ENCODE data around the gene REEP2. TPM values are rescaled to one million over a fixed set of nuclear protein-coding genes. Genes with fewer than 3 reads are reported as not detected.

REEP2 gene
- total RNA-seq, 2 donors from 2014 or later = 0.40 TPM; not detected in 1

GRCh38 chr5:138454121-138454520 is 15.3 kb downstream of the REEP2 start:
- H3K4me1 Mint-ChIP-seq = peaks cover 18% of the 10 kb centered on the region
- peaks cover 6% of the 10 kb centered on the region for H3K27me3 Mint-ChIP-seq
- H3K36me3 Mint-ChIP-seq (ENCODE audit: low read depth) = no peaks in the 10 kb centered on the region
- H3K27ac Mint-ChIP-seq = no peak overlapping the region
- ATAC-seq (no peak), DNase-seq (no peak)
- no peaks in the 10 kb centered on the region for H3K9me3 ChIP-seq (ENCODE audit: control insufficient read depth, low read length, poor library complexity, severe bottlenecking)
- no peak overlapping the region for H3K4me3 Mint-ChIP-seq

- Mint-ChIP-seq H3K27me3 (peaks cover 6% of the 10 kb centered on the region), H3K27ac (peak overlapping the region; percentile 53), H3K4me1 (peaks cover 18% of the 10 kb centered on the region), H3K4me3 (no peak overlapping the region), H3K36me3 (ENCODE audit: low read depth) (no peaks in the 10 kb centered on the region)
- ATAC-seq (no peak), DNase-seq (no peak)
- no peaks in the 10 kb centered on the region for H3K9me3 ChIP-seq (ENCODE audit: control insufficient read depth, low read length, poor library complexity, severe bottlenecking)
These were observed 16.5 kb downstream of the REEP2 start for GRCh38 chr5:138455232-138455930.

GRCh38 chr5:138457531-138458275 is 18.8 kb downstream of the REEP2 start:
- H3K4me3 Mint-ChIP-seq = no peak overlapping the region
- H3K4me1 Mint-ChIP-seq = peaks cover 24% of the 10 kb centered on the region
- H3K36me3 Mint-ChIP-seq (ENCODE audit: low read depth) = no peaks in the 10 kb centered on the region
- H3K9me3 ChIP-seq (ENCODE audit: control insufficient read depth, low read length, poor library complexity, severe bottlenecking) = no peaks in the 10 kb centered on the region
- ATAC-seq (no peak), DNase-seq (no peak)
- no peak overlapping the region for H3K27ac Mint-ChIP-seq
- no peaks in the 10 kb centered on the region for H3K27me3 Mint-ChIP-seq

DNA sequence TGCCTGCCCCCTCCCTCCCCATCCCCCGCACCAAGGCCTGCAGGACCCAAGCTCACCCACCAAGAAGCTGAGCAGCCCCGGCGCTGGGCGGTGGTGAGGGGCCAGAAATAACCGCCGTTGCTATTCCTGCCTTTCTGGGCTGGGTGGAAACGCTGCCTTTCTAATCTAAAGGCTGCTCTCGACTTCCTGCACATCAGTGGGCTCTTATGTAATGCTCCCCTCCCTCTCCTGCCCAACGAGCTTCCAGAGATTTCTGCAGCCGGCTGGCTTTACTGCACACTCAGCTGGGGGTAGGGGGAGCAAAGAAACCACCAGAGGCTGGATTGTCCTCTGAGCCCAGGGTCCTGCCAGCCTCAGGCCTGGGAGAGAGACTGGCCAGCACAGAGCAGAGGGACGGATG is 19.5 kb downstream of the REEP2 start:
- no peaks in the 10 kb centered on the region for H3K9me3 ChIP-seq (ENCODE audit: control insufficient read depth, low read length, poor library complexity, severe bottlenecking)
- Mint-ChIP-seq H3K4me3 (no peak overlapping the region), H3K36me3 (ENCODE audit: low read depth) (no peaks in the 10 kb centered on the region), H3K4me1 (peaks cover 24% of the 10 kb centered on the region), H3K27ac (peak overlapping the region; percentile 95), H3K27me3 (no peaks in the 10 kb centered on the region)
- no peak for ATAC-seq
- DNase-seq = no peak

- Mint-ChIP-seq H3K27ac (peak overlapping the region; percentile 95), H3K36me3 (ENCODE audit: low read depth) (no peaks in the 10 kb centered on the region), H3K4me3 (peak overlapping the region; percentile 82), H3K4me1 (peaks cover 24% of the 10 kb centered on the region), H3K27me3 (no peaks in the 10 kb centered on the region)
- ATAC-seq = peak; percentile 2
- H3K9me3 ChIP-seq (ENCODE audit: control insufficient read depth, low read length, poor library complexity, severe bottlenecking) = no peaks in the 10 kb centered on the region
- DNase-seq = no peak
These were observed 20.0 kb downstream of the REEP2 start for GRCh38 chr5:138458856-138459255.

GRCh38 chr5:138459311-138459933 is 20.6 kb downstream of the REEP2 start:
- H3K9me3 ChIP-seq (ENCODE audit: control insufficient read depth, low read length, poor library complexity, severe bottlenecking) = no peaks in the 10 kb centered on the region
- Mint-ChIP-seq H3K36me3 (ENCODE audit: low read depth) (no peaks in the 10 kb centered on the region), H3K27ac (peak overlapping the region; percentile 95), H3K4me3 (peak overlapping the region; percentile 82), H3K4me1 (peaks cover 24% of the 10 kb centered on the region), H3K27me3 (no peaks in the 10 kb centered on the region)
- DNase-seq (peak; percentile 43 to 69 (median 44)), ATAC-seq (peak; percentile 51)

- ATAC-seq (no peak), DNase-seq (no peak)
- no peaks in the 10 kb centered on the region for H3K9me3 ChIP-seq (ENCODE audit: control insufficient read depth, low read length, poor library complexity, severe bottlenecking)
- Mint-ChIP-seq H3K27me3 (no peaks in the 10 kb centered on the region), H3K27ac (no peak overlapping the region), H3K36me3 (ENCODE audit: low read depth) (no peaks in the 10 kb centered on the region), H3K4me3 (no peak overlapping the region), H3K4me1 (peaks cover 24% of the 10 kb centered on the region)
These were observed 21.3 kb downstream of the REEP2 start for GRCh38 chr5:138460032-138460693.

GRCh38 chr5:138461343-138462125 is 22.7 kb downstream of the REEP2 start:
- no peaks in the 10 kb centered on the region for H3K27me3 Mint-ChIP-seq

DNA sequence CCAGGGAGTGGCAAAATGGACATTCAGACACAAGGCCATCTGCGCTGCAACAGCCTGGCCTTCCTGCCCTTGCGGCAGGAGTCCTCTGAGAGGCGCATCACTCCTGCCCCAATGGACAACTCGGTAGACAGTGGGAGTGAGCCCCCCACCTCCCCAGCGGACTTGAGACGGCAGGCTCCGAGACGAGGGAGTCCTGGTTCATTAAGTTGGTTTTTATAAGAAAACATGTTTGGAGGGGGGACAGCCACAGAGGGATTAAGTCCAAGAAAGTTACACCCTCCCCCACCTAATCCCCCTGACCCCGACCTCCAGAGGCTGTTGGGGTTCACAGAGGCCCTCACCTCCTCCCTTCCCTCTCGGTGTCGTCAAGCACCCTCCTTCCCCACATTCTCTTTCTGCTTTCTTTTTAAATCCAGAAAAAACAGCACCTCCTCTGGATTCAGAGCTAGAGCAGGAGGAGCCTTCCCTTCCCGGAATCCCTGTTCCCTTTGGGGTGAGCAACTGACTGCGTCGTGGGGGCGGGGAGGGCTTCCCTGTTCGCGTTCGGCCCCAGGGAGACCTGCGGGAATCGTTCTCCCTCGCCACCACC is 24.7 kb downstream of the REEP2 start:
- peaks cover 33% of the 10 kb centered on the region for H3K4me1 Mint-ChIP-seq

More at GRCh38 chr5:138461343-138462125, 22.7 kb downstream of the REEP2 start:
- Mint-ChIP-seq H3K4me1 (peaks cover 26% of the 10 kb centered on the region), H3K36me3 (ENCODE audit: low read depth) (no peaks in the 10 kb centered on the region), H3K4me3 (no peak overlapping the region), H3K27ac (peak overlapping the region; percentile 81)
- DNase-seq = no peak
- ATAC-seq = no peak
- no peaks in the 10 kb centered on the region for H3K9me3 ChIP-seq (ENCODE audit: control insufficient read depth, low read length, poor library complexity, severe bottlenecking)

GRCh38 chr5:138464008-138464387 is 25.1 kb downstream of the REEP2 start:
- Mint-ChIP-seq H3K4me3 (peak overlapping the region; percentile 91), H3K27me3 (no peaks in the 10 kb centered on the region), H3K4me1 (peaks cover 28% of the 10 kb centered on the region), H3K27ac (peak overlapping the region; percentile 74), H3K36me3 (ENCODE audit: low read depth) (peaks cover 2% of the 10 kb centered on the region)
- H3K9me3 ChIP-seq (ENCODE audit: control insufficient read depth, low read length, poor library complexity, severe bottlenecking) = no peaks in the 10 kb centered on the region
- ATAC-seq (peak; percentile 64), DNase-seq (peak; percentile 91 to 94 (median 94))

More for the DNA sequence above, 24.7 kb downstream of the REEP2 start:
- DNase-seq = no peak
- no peak for ATAC-seq
- Mint-ChIP-seq H3K27ac (peak overlapping the region; percentile 74), H3K4me3 (peak overlapping the region; percentile 91), H3K36me3 (ENCODE audit: low read depth) (peaks cover 2% of the 10 kb centered on the region), H3K27me3 (no peaks in the 10 kb centered on the region)
- H3K9me3 ChIP-seq (ENCODE audit: control insufficient read depth, low read length, poor library complexity, severe bottlenecking) = no peaks in the 10 kb centered on the region

GRCh38 chr5:138464388-138465260 is 25.8 kb downstream of the REEP2 start:
- Mint-ChIP-seq H3K4me3 (peak overlapping the region; percentile 91), H3K4me1 (peaks cover 24% of the 10 kb centered on the region), H3K27me3 (no peaks in the 10 kb centered on the region), H3K36me3 (ENCODE audit: low read depth) (peaks cover 2% of the 10 kb centered on the region), H3K27ac (peak overlapping the region; percentile 74)
- ATAC-seq = peak; percentile 78
- peak; percentile 85 to 95 (median 91) for DNase-seq
- no peaks in the 10 kb centered on the region for H3K9me3 ChIP-seq (ENCODE audit: control insufficient read depth, low read length, poor library complexity, severe bottlenecking)
